ENCODE data around the gene SDK1. TPM values are rescaled to one million over a fixed set of nuclear protein-coding genes. Genes with fewer than 3 reads are reported as not detected.

Gene SDK1
- total RNA-seq, 1 donor from 2014 or later, result 10.4 TPM

DNA sequence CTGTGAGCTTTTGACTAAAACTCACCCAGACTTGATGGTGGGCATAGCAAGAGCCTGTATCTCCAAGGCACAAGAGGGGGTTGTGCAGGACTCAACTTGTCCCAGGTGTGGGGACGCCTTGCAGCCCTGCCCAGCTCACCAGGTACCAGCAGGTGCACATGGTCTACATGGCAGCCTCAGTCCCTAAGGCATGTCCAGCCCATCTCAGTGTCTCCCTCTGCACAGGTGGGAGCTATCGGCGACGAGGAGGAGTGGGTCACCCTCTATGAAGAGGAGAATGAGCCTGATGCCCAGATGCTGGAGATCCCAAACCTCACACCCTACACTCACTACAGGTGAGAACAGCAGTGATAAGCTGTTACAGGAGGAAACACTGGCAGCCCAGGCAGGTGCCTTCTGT, 809.4 kb downstream of the SDK1 start:
- ATAC-seq (no peak), DNase-seq (no peak)
- Histone ChIP-seq H3K9me3 (no peaks in the 10 kb centered on the region), H3K27ac (no peak overlapping the region), H3K36me3 (no peaks in the 10 kb centered on the region), H3K4me1 (no peaks in the 10 kb centered on the region), H3K4me3 (no peak overlapping the region), H3K27me3 (no peaks in the 10 kb centered on the region)
- TF ChIP-seq, protein P1, sequence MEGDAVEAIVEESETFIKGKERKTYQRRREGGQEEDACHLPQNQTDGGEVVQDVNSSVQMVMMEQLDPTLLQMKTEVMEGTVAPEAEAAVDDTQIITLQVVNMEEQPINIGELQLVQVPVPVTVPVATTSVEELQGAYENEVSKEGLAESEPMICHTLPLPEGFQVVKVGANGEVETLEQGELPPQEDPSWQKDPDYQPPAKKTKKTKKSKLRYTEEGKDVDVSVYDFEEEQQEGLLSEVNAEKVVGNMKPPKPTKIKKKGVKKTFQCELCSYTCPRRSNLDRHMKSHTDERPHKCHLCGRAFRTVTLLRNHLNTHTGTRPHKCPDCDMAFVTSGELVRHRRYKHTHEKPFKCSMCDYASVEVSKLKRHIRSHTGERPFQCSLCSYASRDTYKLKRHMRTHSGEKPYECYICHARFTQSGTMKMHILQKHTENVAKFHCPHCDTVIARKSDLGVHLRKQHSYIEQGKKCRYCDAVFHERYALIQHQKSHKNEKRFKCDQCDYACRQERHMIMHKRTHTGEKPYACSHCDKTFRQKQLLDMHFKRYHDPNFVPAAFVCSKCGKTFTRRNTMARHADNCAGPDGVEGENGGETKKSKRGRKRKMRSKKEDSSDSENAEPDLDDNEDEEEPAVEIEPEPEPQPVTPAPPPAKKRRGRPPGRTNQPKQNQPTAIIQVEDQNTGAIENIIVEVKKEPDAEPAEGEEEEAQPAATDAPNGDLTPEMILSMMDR (IDR thresholded peaks at IDR 0.05), result no peak
- intact Hi-C loops (cut with DNase I), result no loop called here

DNA sequence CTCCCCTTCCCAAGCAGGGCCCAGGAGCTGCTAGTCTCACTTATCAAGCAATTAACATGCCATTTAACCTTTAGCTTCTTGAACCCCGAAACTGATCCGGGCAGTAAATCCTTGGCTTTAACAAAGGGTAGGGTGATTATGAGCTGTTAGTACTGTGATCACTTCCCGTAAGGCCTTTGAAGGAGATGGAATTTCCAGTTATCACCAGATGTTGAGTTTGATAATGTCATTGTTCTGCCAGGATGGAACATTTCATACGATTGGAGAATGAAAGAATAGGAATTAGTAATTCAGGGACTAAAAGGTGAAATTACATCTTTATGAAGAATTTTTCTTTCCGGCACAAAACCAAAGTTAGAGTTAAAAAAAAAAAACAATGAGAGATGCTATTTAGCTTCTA, 810.1 kb downstream of the SDK1 start:
- Histone ChIP-seq H3K27me3 (no peaks in the 10 kb centered on the region), H3K27ac (no peak overlapping the region), H3K36me3 (no peaks in the 10 kb centered on the region), H3K4me1 (no peaks in the 10 kb centered on the region), H3K9me3 (no peaks in the 10 kb centered on the region), H3K4me3 (no peak overlapping the region)
- no peak for DNase-seq
- TF ChIP-seq, protein P1 (IDR thresholded peaks at IDR 0.05), result no peak
- no peak for ATAC-seq
- intact Hi-C loops (cut with DNase I), result no loop called here

DNA sequence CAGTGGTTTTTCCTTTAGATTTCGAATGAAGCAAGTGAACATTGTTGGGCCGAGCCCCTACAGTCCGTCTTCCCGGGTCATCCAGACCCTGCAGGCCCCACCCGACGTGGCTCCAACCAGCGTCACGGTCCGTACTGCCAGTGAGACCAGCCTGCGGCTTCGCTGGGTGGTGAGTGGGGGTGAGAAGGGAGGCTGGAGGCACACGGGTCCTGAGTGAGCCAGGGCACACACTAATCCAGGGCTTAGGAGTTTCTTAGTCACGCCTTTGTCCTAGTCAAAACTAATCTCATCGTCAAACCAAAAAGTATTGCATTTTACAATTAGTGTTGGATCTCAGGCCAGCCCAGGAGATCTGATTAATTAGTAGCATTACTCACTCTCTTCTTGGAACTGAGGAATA, 812.2 kb downstream of the SDK1 start:
- H3K27ac ChIP-seq, result no peak overlapping the region
- no peak overlapping the region for H3K4me3 ChIP-seq
- ATAC-seq (no peak), DNase-seq (no peak)
- TF ChIP-seq, protein P1 (IDR thresholded peaks at IDR 0.05), result no peak
- H3K4me1 ChIP-seq, result no peaks in the 10 kb centered on the region
- intact Hi-C loops (cut with DNase I), result no loop called here
- no peaks in the 10 kb centered on the region for H3K36me3 ChIP-seq
- H3K9me3 ChIP-seq, result no peaks in the 10 kb centered on the region
- no peaks in the 10 kb centered on the region for H3K27me3 ChIP-seq

DNA sequence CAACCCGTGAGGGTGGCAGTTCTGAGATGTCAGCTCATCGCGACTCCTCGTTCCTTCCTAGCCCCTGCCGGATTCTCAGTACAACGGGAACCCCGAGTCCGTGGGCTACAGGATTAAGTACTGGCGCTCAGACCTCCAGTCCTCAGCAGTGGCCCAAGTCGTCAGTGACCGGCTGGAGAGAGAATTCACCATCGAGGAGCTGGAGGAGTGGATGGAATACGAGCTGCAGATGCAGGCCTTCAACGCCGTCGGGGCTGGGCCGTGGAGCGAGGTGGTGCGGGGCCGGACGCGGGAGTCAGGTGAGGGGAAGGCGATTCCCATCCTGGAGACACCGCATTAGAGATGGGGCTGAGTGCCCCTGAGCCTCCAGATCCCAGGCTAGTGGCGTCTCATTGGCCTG, 812.9 kb downstream of the SDK1 start:
- Histone ChIP-seq H3K9me3 (no peaks in the 10 kb centered on the region), H3K4me3 (no peak overlapping the region), H3K27me3 (no peaks in the 10 kb centered on the region), H3K4me1 (no peaks in the 10 kb centered on the region), H3K36me3 (no peaks in the 10 kb centered on the region), H3K27ac (no peak overlapping the region)
- intact Hi-C loops (cut with DNase I), result no loop called here
- TF ChIP-seq, protein P1 (IDR thresholded peaks at IDR 0.05), result no peak
- ATAC-seq, result no peak
- no peak for DNase-seq

DNA sequence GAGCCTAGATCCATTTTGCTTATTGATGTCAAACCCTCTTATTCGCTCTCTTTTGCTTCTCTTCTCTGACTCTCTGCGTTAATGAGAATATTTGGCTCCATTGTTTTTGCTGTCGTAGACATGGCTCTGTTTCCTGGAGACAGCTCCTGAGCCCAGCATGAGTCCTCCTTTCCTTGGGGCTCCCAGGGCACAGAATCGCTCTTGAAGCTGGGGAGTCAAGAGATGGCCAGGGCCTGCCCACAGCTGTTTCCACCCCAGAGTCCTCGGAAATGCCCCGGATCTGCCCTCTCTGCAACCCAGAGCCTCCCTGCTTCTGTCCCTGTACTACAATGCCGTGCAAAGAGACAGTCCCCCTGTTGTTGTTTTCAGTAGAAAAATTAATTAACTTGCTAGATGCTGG, 814.4 kb downstream of the SDK1 start:
- no peaks in the 10 kb centered on the region for H3K4me1 ChIP-seq
- no peaks in the 10 kb centered on the region for H3K27me3 ChIP-seq
- peaks cover 9% of the 10 kb centered on the region for H3K9me3 ChIP-seq
- intact Hi-C loops (cut with DNase I), result no loop called here
- H3K4me3 ChIP-seq, result no peak overlapping the region
- TF ChIP-seq, protein P1 (IDR thresholded peaks at IDR 0.05), result no peak
- ATAC-seq (no peak), DNase-seq (no peak)
- H3K27ac ChIP-seq, result no peak overlapping the region
- H3K36me3 ChIP-seq, result no peaks in the 10 kb centered on the region

DNA sequence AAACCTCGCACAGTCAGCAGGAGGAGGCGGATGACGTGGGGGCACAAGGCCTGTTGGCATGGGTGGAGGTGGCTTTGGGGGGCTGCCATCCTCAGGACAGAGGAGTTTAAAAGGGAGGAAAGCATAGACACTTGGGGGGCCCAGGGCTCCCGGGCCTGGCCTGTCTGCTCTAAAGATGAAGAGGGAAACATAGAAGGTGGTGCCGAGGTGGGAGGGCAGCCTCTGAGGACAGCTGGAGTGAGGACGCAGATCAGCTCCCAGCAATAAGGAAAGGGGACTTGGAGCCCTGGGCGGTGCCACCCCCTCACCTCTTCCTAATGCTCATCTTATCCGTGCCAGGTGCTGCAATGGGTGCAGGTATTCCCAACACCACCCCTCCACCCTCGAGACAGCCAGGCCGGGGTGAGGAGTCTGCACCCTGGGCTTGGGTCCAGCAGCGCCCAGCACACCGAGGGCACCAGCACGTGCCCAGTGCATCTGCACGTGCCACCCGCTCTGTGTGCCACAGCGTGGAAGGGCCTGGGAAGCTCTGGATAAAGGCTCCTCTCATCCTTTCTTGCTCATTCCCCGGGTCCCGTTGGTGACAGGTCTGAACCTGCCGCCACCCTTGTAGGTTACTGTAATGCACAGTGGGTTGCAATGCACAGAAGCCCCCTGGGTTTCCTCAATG, 815.0 kb downstream of the SDK1 start:
- intact Hi-C loops (cut with DNase I), result no loop called here
- Histone ChIP-seq H3K27ac (no peak overlapping the region), H3K27me3 (no peaks in the 10 kb centered on the region), H3K36me3 (no peaks in the 10 kb centered on the region), H3K4me1 (no peaks in the 10 kb centered on the region), H3K9me3 (peaks cover 11% of the 10 kb centered on the region), H3K4me3 (no peak overlapping the region)
- TF ChIP-seq, protein P1 (IDR thresholded peaks at IDR 0.05), result no peak
- DNase-seq (no peak), ATAC-seq (no peak)

All from upper lobe of right lung (tissue), 1 donor.